HFF-Myc (cell line): ENCODE data around the gene CFD.

Experiments used
- DNase-seq: peaks from one replicate; pipeline ENCODE4 v3.0.0-alpha.2; 2011; ENCODE audit warnings: low read depth; ENCODE audit errors: extremely low read depth
- H3K4me3 ChIP-seq: replicated peaks from 2 replicates; pipeline ENCODE4 v1.5.1; 2011; ENCODE audit warnings: low read depth, mild to moderate bottlenecking, control low read depth, low read length
- CTCF ChIP-seq: IDR thresholded peaks from 2 replicates; pipeline ENCODE4 v1.5.1; 2012; ENCODE audit warnings: mild to moderate bottlenecking, low read depth, low read length, control low read depth; ENCODE audit errors: missing control alignments

CFD gene

GRCh38 chr19:821231-821824, 38.1 kb upstream of the CFD start:
- peak overlapping the region; percentile 9; the same call in 1 of the 2 replicates for H3K4me3 ChIP-seq
- no peak for TF ChIP-seq CTCF
- DNase-seq = no peak

GRCh38 chr19:821825-822503, 37.5 kb upstream of the CFD start, which contains the start of gene PLPPR3:
PLPPR3 (minus strand) TSS chr19:821955; CDS start chr19:821559, 396 bp downstream.
- TF ChIP-seq CTCF = no peak
- DNase-seq = no peak
- H3K4me3 ChIP-seq = peak within 1 kb of the TSS; percentile 9; the same call in 1 of the 2 replicates

- H3K4me3 ChIP-seq = no peak overlapping the region
- TF ChIP-seq CTCF = no peak
- no peak for DNase-seq
Observed at GRCh38 chr19:823565-824121, 35.8 kb upstream of the CFD start.

- DNase-seq = no peak
- H3K4me3 ChIP-seq = no peak overlapping the region
- no peak for TF ChIP-seq CTCF
Observed at GRCh38 chr19:824885-825284, 34.6 kb upstream of the CFD start.

- H3K4me3 ChIP-seq = no peak overlapping the region
- DNase-seq = no peak
- no peak for TF ChIP-seq CTCF
Observed at GRCh38 chr19:825897-826644, 33.4 kb upstream of the CFD start.

- no peak for TF ChIP-seq CTCF
- DNase-seq = no peak
- H3K4me3 ChIP-seq = no peak overlapping the region
Observed at GRCh38 chr19:827314-827709, 32.2 kb upstream of the CFD start.
